K562 (cell line): ENCODE data around the gene UBE2H. TPM values are rescaled to one million over a fixed set of nuclear protein-coding genes. Genes with fewer than 3 reads are reported as not detected.
A peak's percentile ranks its signal among the peaks of the same experiment; 100 is the strongest.

Source experiments
- AFF4 ChIP-seq: sonication (generic); formaldehyde crosslinking; IDR thresholded peaks from 2 replicates; pipeline ENCODE4 v1.8.0; 2023; ENCODE audit warnings: mild to moderate bottlenecking, missing genetic modification reagents
- CTBP1 ChIP-seq: fragments of 450-650 bp; IDR thresholded peaks from 2 replicates; pipeline ENCODE4 v1.6.1; 2016; ENCODE audit warnings: borderline replicate concordance
- PHF20 ChIP-seq: fragments of 450-650 bp; IDR thresholded peaks from 2 replicates; pipeline ENCODE4 v1.6.1; 2018; ENCODE audit not compliant: partially characterized antibody
- POLR2B ChIP-seq: fragments of 450-650 bp; IDR thresholded peaks from 2 replicates; pipeline ENCODE4 v1.6.1; 2018; ENCODE audit warnings: low read depth; ENCODE audit not compliant: partially characterized antibody
- RBM14 ChIP-seq: fragments of 200-400 bp; formaldehyde crosslinking; IDR thresholded peaks from 2 replicates; pipeline ENCODE4 v1.6.1; 2018; ENCODE audit warnings: low read depth, mild to moderate bottlenecking, low read length, moderate library complexity, borderline replicate concordance; ENCODE audit not compliant: insufficient read depth
- SMARCB1 ChIP-seq: IDR thresholded peaks from 2 replicates; pipeline ENCODE4 v1.6.1; 2011; ENCODE audit warnings: improper control_type of control experiment, low read depth; ENCODE audit not compliant: insufficient read length
- ZNF347 ChIP-seq: fragments of 450-650 bp; formaldehyde crosslinking; IDR thresholded peaks from 2 replicates; pipeline ENCODE4 v1.4.0; 2020; ENCODE audit warnings: low read depth, mild to moderate bottlenecking, moderate library complexity
- ZNF79 ChIP-seq: fragments of 250-450 bp; sonication (Bioruptor Pico); IDR thresholded peaks from 2 replicates; pipeline ENCODE4 v1.4.0; 2020; ENCODE audit warnings: low read depth, mild to moderate bottlenecking, moderate library complexity
- polyA plus RNA-seq, 8 experiments: library from polyadenylated mRNA; depleted of rRNA in 4 of 8; stranded (reverse) in 5 of 8; unstranded in 3 of 8; fragments of >200 nt; fragmentation: Nextera tagmentation in 2 of 8; fragmentation: Illumina TruSeq in 1 of 8; extraction: Ambion mirVana in 2 of 8; extraction: Trizol in 1 of 8; gene quantifications; 2 replicates each; pipeline versions ENCODE4 v1.2.1 to v1.2.3, GENCODE V29; 2011 to 2014; ENCODE audit warnings: inconsistent platforms in 1 of 8, missing spikeins in 1 of 8
- total RNA-seq, 7 experiments: library from RNA; depleted of rRNA in 6 of 7; stranded (reverse); fragments of >200 nt in 6 of 7; fragmentation: Illumina TruSeq in 2 of 7; extraction: Trizol in 2 of 7; gene quantifications; 2 replicates each; pipeline versions ENCODE4 v1.2.1 to v1.2.3, GENCODE V29; 2011 to 2021; ENCODE audit warnings: low replicate concordance in 1 of 7
- TF ChIP-seq, protein P1 (sequence below): fragments of 250-450 bp; sonication (Bioruptor Pico); IDR thresholded peaks from 2 replicates; pipeline ENCODE4 v1.9.0; 2021; ENCODE audit warnings: mild to moderate bottlenecking, inconsistent platforms
- TF ChIP-seq, protein P2 (sequence below): sonication (generic); formaldehyde crosslinking; IDR thresholded peaks from 2 replicates; pipeline ENCODE4 v1.9.0; 2022; ENCODE audit warnings: mild to moderate bottlenecking, missing genetic modification reagents
- TF ChIP-seq, protein P3 (sequence below): fragments of 450-650 bp; IDR thresholded peaks from 2 replicates; pipeline ENCODE4 v1.6.1; 2018; ENCODE audit not compliant: partially characterized antibody
- TF ChIP-seq, protein P4 (sequence below): fragments of 450-650 bp; IDR thresholded peaks from 2 replicates; pipeline ENCODE4 v1.6.1; 2017; ENCODE audit warnings: antibody characterized with exemption

UBE2H gene
- total and polyA plus RNA-seq, 9 of the 15 experiments (the other 6 are each of a cell fraction or from before 2014, with no cell fraction given): 6.3 to 33.0 (median 13.3) TPM

GRCh38 chr7:129877146-129877792, 75.5 kb downstream of the UBE2H start (continued):
- TF ChIP-seq AFF4 (peak; percentile 61; the same call in 1 of the 2 replicates), POLR2B (no peak), CTBP1 (no peak), RBM14 (no peak), ZNF347 (CRISPR knock-in tag) (no peak), PHF20 (no peak), ZNF79 (CRISPR knock-in tag) (no peak), SMARCB1 (no peak)
- TF ChIP-seq, protein P1, sequence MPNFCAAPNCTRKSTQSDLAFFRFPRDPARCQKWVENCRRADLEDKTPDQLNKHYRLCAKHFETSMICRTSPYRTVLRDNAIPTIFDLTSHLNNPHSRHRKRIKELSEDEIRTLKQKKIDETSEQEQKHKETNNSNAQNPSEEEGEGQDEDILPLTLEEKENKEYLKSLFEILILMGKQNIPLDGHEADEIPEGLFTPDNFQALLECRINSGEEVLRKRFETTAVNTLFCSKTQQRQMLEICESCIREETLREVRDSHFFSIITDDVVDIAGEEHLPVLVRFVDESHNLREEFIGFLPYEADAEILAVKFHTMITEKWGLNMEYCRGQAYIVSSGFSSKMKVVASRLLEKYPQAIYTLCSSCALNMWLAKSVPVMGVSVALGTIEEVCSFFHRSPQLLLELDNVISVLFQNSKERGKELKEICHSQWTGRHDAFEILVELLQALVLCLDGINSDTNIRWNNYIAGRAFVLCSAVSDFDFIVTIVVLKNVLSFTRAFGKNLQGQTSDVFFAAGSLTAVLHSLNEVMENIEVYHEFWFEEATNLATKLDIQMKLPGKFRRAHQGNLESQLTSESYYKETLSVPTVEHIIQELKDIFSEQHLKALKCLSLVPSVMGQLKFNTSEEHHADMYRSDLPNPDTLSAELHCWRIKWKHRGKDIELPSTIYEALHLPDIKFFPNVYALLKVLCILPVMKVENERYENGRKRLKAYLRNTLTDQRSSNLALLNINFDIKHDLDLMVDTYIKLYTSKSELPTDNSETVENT (CRISPR knock-in tag): no peak
- TF ChIP-seq, protein P2, sequence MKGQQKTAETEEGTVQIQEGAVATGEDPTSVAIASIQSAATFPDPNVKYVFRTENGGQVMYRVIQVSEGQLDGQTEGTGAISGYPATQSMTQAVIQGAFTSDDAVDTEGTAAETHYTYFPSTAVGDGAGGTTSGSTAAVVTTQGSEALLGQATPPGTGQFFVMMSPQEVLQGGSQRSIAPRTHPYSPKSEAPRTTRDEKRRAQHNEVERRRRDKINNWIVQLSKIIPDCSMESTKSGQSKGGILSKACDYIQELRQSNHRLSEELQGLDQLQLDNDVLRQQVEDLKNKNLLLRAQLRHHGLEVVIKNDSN (CRISPR knock-in tag): no peak
- TF ChIP-seq, protein P3, sequence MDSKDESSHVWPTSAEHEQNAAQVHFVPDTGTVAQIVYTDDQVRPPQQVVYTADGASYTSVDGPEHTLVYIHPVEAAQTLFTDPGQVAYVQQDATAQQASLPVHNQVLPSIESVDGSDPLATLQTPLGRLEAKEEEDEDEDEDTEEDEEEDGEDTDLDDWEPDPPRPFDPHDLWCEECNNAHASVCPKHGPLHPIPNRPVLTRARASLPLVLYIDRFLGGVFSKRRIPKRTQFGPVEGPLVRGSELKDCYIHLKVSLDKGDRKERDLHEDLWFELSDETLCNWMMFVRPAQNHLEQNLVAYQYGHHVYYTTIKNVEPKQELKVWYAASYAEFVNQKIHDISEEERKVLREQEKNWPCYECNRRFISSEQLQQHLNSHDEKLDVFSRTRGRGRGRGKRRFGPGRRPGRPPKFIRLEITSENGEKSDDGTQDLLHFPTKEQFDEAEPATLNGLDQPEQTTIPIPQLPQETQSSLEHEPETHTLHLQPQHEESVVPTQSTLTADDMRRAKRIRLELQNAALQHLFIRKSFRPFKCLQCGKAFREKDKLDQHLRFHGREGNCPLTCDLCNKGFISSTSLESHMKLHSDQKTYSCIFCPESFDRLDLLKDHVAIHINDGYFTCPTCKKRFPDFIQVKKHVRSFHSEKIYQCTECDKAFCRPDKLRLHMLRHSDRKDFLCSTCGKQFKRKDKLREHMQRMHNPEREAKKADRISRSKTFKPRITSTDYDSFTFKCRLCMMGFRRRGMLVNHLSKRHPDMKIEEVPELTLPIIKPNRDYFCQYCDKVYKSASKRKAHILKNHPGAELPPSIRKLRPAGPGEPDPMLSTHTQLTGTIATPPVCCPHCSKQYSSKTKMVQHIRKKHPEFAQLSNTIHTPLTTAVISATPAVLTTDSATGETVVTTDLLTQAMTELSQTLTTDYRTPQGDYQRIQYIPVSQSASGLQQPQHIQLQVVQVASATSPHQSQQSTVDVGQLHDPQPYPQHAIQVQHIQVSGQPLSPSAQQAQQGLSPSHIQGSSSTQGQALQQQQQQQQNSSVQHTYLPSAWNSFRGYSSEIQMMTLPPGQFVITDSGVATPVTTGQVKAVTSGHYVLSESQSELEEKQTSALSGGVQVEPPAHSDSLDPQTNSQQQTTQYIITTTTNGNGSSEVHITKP: peak; percentile 7
- TF ChIP-seq, protein P4, sequence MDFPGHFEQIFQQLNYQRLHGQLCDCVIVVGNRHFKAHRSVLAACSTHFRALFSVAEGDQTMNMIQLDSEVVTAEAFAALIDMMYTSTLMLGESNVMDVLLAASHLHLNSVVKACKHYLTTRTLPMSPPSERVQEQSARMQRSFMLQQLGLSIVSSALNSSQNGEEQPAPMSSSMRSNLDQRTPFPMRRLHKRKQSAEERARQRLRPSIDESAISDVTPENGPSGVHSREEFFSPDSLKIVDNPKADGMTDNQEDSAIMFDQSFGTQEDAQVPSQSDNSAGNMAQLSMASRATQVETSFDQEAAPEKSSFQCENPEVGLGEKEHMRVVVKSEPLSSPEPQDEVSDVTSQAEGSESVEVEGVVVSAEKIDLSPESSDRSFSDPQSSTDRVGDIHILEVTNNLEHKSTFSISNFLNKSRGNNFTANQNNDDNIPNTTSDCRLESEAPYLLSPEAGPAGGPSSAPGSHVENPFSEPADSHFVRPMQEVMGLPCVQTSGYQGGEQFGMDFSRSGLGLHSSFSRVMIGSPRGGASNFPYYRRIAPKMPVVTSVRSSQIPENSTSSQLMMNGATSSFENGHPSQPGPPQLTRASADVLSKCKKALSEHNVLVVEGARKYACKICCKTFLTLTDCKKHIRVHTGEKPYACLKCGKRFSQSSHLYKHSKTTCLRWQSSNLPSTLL: no peak
